CD4-positive, alpha-beta T cell treated with Interleukin-17A for 1 hour (primary cell): ENCODE measurements around the gene DUS1L.

Source experiments
- DNase-seq: peaks from one replicate; pipeline ENCODE4 v3.0.0-alpha.2; 2020

Gene DUS1L

DNA sequence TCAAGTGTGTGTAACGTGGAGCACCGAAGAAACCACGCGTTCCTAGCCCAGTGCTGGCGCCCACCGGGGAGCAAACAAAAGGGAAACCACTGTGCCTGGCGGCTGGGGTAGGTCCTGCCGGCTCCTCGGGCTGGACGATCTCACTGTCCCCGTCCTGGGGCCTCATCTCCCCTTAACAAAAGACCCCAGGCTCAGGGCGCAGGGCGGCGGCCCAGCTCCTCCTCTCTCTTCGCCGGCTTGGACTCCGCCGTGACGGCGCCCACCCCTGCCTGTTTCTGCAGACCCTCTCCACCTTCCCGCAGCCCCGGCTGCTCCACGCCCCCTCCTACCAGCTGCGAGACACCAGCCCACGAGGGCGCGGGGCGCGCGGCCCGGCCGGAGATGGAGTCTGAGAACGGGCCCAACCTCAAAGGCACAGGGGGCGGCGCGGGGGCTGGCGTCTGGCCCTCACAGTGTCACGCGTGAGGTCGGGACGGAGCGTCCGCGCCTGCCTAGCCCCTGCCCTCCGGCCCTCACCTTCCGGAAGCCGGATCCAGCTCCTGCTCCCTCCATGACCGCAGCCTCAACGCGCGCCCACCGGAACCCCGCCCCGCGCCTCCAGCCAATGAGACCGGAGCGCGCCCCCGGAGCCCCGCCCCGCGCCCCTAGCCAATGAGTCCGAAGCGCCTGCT is 43.2 kb downstream of the DUS1L start, which contains the start of gene CENPX:
Gene CENPX (minus strand): TSS at position 569 of the 671 bp plus-strand sequence. CDS start 17 bp downstream, at position 552.
- DNase-seq, result no peak

DNA sequence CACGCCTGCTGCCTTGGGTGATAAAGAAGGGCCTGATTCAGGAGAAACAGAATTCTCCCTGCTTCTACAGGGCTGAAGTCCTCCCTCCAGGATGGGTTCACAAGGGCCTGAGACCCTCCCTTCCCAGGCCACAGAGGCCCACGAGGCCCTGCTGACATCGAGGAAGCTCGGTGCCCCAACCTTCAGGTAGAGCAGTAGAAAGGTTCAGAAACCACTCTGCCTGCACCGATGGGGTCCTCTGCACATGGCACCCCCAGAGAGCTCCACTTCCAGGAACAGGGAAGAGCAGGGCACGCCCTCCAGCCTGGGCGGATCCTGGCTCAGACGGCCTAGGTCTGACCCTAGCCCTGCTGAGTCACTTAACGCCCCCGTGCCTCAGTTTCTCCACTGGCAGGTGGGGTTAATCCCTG is 43.7 kb downstream of the DUS1L start:
- no peak for DNase-seq

DNA sequence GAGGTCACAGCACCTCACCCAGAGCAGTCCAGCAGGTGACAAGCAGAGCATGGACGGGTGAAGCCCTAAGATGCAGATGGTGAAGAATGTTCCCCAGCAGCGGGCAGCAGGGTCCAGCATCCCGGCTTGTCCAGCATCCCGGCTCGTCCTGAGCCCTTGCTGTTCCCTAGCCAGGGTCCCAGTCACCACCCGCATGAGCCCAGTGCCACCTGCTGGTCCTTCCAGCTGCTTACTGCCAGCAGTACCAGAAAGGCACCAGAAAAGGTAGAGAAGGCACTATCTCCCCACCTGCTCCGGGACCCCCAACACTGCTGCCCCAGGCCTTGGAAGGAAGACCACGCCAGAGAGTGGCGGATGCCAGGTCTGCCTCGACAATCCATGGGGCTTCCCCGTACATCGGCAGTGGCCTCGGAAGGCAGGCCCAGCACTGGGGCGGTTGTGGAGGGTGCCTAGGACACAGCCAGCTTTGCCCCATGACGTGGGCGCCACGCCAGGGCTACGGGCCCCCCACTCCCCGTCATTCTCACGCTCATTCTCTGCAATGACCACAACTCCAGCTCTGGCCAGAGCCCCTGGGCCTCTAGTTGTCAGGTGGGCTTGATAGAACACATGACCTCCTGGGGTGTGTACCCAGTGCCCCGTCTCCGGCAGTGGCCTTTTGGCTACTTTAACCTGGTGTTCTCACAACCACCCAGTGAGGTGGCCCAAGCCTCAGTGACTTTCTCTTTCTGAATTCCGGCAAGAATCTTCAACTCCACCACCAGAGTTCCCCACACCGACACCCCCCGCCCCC is 44.3 kb downstream of the DUS1L start:
- DNase-seq, result peak; percentile 65

DNA sequence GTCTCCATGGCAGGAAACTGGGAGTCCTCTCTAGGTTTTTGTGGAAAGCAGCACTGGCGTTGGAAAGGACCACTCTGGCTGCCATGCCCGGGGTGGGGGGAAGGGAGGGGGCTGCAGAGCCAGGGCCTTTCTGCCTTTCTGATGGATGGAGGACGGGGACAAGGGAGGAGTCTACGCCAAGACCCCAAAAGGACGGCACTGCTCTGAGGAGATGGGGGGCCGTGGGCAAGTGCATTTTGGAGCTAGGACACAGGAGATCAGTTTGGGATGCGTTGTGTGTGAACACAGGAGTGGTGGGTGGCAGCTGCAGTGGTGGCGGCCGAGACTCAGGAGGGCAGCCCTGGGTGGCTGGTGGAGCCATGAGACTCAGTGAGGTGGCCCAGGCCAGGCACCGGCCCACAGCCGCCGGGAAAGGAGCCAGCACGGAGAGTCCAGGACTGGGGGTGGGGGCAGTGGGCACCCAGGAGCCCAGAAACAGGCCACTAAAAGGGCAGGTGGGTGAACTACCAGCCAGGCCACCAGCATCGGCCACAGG is 45.0 kb downstream of the DUS1L start:
- DNase-seq, result no peak

DNA sequence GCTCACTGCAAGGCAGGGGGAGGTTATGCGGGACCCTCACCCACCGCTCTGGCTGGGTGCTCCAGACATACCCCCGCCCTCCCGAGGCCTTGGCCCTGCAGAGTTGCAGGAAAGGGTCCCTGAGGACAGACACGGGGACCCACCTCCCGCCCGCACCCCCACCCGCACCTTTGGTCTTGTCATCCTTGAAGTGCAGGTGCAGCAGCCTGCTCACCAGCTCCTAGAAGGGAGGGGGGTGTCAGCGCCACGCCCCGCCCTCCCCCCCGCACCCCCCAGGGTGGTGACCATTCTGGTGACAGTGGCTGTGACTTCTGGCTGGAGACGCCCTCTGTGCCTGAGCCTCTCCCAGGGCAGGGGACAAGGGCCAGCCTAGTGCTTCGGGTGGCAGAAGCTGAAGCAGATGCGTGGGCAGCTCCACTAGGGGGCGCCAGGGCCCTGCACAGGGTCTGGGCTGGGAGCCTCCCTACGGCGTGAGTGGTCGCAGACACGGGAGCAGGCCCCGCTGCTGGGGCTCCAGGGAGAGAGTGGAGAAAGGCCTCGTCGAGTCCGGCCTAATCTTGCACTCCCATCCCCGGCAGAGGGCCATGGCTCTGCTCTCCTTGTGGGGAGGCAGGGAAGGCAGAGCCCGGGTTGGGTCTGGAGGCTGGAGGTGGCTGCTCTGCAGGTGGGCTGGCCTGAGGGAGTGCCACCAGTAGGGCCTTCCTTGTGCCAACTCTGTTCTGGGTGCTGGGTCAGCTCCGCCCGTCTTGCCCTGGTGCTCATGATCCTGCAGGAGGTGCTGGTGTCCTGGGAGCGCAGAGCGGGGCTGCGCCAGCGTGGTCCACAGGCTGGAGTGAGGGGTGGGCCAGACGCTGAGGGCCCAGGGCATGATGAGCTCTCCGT is 45.7 kb downstream of the DUS1L start:
- peak; percentile 62 for DNase-seq

DNA sequence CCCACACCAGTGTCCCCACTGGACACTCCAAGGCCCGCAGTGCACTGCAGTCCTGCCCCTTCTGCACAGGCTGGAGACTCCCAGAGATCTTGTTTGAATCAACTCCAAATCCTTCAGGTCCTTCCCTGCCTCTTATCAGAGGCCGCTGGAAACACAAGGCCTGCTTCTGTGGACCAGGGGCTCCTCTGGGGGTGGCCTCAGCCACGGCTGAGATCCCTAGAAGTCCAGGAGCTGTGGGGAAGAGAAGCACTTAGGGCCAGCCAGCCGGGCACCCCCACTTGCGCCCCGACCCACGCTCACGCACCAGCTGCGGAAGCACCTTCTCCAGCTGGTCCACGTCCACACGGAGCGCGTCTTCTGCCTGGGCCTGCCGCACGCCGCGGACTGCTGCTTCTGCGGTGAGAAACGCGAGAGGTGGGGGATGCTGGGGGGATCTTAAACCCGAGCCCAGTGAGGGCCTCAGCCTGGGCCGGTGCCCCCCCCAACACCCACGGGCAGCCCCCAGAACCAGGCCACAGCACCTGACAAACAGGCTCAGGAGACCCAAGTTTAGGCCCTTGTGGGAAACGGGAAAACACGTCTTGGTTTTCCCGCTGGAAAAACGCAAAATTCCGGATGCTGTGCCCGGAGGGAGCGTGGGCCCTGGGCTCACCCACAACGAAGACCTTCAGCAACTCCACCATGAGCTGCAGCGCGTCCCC is 46.5 kb downstream of the DUS1L start:
- no peak for DNase-seq

DNA sequence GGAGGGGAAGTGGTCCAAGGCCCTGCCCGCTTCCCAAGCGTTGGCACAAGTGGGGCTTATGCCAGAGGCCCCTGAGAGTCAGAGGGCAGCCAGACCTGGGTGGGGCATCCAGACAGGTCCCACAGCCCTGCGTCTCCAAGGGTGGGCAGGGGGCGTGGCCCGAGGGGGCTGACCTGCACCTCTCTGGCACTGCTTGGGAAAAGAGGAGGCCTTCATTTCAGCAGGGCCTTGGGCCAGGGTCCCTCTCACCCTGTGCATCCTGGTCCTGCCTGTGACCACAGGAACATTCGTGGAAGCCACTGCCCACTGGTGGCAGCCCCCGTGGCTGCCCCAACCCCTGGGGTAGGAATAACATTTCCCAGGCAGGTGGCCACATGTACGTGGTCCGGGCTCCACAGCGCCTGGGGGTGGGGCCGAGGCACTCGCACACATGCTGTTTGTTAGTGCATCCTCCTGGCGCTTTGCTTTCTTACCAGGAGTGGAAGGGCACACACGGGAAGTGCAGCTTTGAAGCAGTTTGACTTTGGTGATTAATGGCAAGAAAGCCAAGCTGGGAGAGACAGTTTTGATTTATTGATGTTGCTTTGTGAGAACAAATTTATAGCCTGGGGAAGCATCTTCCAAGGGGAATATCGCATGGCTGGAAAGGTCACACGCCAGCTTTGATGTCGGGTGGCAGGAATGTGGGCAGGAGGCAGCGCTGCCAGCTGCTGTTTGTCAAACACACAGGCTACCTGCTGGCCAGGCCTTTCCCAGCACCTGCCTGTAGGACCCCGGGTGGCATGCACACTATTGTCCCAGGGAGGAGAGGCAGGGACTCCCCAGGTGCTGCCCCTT is 47.2 kb downstream of the DUS1L start:
- DNase-seq, result no peak

DNA sequence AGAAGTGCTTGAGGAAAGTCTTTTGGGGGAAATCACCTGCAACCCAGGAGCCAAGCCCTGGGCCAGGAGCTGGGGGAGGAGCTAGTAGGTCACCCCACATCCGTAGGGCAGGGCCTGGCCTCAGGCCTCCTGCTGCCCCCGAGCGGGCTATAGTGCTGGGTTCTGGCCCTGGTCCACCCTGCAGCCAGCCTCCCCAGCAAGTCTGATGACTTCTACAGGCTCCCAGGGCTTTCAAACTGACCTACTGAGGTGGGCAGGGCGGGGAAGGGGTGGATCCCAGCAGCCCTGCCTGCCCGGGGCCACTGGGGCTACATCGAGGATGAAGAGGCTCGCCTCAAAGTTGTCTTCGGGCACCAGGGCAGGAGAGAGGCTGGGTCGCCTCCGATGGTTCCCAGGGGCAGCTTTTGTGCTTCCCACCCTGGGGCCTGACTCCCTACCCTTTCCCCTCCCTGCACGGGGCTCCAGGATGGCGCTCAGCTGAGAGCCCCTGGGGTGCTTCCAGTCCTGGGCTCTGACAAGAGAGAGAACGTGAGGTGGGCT is 47.9 kb downstream of the DUS1L start:
- DNase-seq, result no peak

DNA sequence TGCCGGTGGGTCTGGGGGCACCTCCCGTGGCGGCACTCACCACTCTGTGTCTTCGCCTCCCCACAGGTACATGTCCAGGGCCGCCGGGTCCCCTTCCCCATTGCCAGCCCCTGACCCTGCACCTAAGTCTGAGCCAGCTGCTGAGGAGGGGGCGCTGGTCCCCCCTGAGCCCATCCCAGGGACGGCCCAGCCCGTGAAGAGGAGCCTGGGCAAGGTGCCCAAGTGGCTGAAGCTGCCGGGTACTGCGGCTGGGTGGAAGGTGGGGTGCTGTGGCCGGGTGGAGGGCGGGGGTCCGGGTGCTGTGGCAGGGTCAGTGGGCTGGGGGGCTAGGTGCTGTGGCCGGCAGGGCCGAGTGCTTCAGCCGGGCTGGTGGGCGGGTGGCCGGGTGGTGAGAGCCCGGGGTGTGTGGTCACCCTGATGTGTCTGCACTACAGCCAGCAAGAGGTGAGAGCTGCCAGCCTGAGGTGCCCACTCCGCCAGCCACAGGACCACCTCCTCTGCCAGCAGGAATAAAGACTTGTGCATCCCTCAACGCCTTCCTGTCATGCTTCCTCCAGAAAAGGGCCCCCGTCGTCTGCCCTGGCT is 48.6 kb downstream of the DUS1L start:
- DNase-seq, result no peak

DNA sequence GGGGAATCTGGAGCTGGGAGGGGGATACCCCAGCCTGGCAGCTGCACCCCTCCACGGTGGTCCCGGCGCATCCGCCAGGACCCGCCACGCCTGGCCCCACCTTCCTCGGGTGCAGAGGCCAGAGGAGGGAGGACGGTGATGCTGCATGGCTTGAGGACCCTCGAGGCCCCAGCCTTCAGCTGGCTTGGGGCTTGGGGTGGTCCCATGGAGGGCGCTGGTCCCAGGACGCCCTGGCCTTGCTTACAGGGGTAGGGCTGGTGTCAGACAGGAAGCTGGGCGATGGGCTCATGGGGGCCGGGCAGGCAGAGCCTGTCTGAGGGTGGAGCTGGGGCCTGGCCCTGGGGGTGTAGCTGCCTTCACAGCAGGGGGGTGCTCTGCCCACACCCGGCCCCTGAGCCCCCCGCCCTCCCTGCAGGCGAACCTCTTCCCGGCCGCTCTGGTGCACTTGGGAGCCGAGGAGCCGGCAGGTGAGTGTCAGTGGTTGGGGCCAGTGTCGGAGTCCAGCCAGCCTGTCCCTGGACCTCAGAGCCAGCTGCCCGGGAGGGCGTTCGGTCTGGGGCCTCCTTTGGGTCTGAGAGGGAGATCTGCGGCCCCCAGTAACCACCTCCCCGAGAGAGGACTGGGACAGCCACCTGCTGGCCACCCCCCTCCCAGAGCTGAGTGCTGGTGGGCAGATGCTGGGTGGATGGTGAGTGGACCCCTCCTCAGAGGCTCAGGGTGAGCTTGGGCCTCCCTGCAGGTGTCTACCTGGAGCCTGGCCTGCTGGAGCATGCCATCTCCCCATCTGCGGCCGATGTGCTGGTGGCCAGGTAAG is 49.3 kb downstream of the DUS1L start:
- DNase-seq, result no peak

DNA sequence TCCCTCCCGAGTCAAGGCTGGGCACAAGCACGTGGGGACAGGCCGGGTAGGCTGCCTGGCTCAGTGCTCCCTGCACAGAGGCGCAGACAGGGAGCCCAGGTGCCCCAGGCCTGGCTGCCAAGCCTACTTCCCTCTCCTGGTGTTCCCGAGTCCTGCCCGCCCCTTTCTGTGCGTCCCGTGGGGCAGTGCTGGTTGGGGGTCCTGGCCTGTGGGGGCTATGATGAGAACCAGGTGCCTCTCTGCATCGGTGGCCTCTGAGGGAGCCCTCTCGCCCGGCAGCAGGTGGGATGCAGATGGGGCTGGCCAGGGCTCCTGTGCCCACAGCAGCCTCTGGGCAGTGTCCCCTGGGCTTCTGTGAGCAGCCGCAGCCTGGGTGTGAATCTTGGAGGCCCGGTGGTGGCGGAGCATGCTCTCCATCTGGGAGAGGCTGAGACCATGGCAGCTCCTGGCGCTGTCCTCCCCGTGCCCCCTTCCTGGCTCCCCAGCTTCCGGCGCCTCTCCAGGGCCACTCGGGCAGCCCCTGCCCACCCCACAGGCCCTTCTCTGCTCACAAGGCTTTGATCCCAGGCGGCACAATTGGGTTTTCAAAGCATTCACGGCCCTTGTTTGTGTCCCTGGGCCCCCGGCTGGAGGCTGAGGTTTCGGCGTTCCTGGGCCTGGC is 50.2 kb downstream of the DUS1L start:
- DNase-seq, result no peak

DNA sequence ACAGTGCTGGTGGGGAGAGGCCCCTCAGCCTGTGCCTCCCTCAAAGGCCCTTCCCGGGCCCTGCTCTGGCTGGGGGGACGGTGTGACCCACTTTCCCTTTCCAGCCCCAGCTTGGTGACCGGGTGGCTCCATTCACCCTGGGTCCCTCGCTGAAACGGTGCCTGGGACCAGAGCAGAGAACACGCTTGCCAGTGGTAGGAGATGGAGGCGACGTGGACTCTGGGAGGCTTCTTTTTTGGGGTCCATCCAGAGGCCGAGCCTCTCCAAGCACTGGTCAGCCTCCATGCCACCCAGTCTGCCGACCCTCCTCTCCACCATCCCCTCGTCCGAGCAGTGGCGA is 50.7 kb downstream of the DUS1L start:
- no peak for DNase-seq

DNA sequence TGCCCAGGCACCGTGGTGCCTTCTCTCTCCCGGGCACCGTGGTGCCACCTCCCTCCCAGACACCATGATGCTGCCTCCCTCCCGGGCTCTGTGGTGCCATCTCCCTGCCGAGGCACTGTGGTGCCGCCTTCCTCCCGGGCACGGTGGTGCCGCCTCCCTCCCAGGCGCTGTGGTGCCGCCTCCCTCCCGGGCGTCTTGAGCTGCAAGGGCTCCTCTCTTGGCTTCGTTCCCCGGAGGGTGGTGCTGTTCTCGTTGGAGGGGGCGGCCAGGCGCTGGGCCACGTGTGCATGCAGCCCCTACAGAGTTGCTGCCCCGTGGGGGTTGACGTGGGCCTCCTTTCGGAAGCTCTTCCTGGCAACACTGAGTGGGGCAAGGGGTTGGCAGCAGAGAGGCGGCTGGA is 51.2 kb downstream of the DUS1L start:
- DNase-seq, result no peak

DNA sequence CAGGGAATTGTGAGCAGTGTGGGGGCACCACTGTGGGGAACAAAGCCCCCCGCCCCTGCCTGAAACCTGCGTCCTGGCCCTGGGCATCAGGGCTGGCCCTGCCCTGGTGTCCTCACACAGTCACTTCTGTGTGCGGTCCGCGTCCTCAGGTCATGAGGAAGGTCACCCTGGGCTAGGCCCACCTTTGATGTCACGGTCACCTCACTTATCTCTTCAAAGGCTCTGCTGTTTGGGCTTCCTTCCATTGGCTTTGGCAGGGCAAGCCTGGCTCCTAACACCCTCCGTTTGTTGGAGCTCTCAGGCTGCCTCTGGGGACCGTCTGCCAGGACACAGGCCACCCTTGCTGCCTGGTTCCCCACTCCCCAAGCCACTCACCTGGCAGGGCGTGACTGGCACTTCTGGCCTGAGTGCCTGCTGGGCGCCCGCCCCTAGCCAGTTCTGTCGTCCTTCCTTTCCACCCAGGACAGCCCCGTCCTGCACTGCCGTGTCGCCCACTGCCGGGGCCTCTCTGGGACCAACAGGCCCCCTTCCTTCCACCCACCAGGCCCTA is 51.8 kb downstream of the DUS1L start:
- no peak for DNase-seq

DNA sequence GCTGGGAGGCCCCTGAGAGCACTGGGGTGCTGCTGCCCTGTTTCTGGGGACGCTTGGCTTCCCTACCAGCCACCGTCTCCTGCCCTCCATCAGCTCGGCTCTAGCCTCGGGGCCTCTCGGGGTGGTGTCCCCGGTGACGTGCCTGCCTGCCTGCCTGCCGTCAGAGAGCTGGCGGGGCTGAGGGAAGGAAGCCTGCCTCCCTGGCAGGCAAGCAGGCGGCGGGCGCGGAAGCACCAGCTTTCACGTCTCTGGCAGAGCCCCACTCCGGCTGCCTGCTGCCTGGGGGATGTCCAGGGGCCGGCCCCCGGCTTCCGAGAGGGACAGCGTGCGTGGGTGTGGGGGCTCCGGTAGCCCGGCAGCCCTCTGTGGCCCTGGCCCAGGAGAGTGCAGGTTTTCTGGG is 52.3 kb downstream of the DUS1L start:
- DNase-seq, result no peak

DNA sequence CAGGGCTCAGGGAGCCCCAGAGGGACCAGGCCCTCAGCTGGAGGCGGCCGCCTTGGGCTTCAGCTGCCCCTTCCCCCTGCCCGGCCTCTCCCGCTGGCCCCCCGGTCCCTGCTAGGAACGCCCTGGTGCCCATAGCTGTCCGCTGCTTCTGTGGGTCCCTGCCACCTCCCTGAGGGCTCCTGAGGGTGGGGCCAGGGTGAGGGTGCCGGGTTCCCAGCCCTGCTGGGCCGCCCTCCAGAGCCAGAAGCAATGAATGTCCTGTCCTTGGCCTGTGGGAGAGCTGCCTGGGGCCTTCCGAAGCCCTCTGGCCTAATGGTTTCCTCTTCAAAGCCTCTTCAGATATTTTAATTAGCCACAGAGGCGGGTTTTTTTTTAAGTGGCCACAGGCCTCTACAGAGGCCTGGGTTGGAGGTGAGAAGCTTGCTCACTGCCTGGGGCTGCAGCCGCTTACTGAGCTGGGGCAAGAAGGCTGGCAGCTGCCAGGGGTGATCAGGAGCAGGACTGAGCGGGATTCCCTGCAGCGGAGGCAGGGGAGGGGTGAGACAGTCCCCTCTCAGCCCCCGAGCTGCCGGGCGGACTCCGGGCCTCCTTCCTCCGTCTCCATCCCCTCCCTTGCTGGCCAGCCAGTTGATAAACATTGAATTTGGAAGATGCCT is 52.8 kb downstream of the DUS1L start:
- no peak for DNase-seq

DNA sequence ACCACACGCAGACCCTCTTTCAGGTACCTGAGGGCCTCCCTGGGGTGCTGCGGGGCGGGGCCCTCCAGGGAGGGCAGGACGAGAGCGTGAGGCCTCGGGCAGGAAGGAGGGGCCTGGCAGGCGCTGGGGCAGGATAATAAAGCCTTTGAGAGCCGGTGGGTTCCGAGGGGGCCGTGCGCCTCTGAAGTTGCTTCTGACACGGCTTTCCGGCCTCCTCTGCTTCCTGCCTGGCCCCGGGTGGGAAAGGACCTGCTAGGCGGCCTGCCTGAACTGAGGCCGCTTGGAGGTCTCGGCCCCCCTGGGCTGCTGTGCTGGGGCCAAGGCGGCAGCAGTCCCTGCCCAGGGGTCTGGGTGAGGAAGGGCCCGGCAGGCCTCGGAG is 53.4 kb downstream of the DUS1L start:
- no peak for DNase-seq

DNA sequence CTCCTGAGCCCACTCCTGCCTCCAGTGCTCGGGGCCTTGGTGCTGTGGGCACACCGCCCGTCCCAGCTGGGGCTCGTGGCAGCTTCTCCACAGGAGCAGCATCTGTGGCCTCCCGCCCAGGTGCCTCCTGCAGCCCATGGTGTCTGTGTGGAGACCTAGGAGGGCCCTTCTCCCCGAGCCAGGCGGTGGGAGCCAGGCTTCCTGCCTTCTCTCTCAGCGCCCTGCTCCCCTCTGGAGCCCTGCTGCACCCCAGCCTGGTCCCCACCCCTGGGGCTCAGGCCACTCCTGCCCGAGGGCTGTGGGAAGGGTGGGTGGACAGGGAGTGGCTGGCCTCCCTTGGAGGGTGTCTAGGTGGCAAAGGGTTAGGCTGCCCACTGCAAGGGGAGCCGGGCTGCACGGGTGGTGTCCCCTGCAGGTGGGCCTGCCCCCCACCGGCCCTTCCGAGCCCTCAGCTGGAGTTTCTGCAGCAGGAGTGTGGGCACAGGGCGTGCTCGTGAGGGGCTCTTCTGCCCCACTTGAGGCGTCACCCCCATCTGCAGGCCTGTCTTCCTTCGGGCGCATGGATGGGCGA is 53.9 kb downstream of the DUS1L start:
- no peak for DNase-seq
